Kidney glomerular epithelial cell (primary cell): ENCODE measurements around the gene ARHGEF11.
"Not testable (repeated sequence)": the region's sequence is repeated elsewhere in the genome, so short reads cannot be mapped to it uniquely, and the experiment has no call there.

ENCODE experiments used
- DNase-seq: peaks from one replicate; lab custom pipeline; 2025; lab: John Stamatoyannopoulos, UW

ARHGEF11 gene

DNA sequence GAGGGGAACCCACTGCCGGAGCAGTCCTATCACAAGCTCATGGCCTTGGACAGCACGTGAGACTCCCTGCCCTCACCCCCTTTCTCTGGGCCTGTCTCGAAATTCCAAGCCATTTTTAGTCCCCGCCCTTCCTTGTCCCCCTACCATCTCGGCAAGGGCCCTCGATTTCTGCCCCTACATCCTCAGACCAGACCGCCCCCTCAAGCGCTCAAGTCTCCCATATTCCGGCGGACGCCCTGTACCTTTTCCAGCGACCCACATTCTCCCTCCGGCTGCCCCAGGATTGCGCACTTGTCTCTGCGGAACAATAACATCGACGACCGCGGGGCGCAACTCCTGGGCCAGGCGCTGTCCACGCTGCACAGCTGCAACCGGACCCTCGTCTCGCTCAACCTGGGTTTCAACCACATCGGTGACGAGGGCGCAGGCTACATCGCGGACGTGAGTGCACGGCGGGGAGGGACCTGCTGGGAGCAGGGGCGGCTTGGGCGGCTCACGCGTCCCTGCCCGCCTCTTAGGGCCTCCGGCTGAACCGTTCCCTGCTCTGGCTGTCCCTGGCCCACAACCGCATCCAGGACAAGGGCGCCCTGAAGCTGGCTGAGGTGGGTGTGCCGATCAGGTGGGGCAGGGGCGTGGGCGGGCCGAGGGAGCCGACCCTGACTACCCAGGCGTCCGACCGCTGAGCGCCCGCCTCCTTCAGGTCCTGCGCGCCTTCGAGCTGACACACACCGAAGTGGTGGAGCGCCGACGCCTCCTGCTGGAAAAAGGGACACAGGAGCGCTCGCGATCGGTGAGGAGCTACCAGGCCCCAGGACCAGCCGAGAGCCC, 118.1 kb downstream of the ARHGEF11 start:
- peak; percentile 48 for DNase-seq

DNA sequence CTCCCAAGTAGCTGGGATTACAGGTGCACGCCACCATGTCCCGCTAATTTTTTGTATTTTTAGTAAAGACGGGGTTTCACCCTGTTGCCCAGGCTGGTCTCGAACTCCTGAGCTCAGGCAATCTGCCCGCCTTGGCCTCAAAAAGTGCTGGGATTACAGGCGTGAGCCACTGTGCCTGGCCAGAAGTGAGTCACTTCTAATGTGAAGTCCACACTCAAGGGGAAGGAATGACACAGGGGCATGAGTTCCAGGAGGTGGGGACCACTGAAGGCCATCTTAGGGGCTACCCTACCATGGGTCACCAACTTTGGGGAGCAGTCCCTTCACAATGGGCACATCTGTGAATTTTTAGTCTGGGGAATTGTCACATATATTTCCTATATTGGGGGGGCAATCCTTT, 118.8 kb downstream of the ARHGEF11 start:
- not testable (repeated sequence) for DNase-seq

DNA sequence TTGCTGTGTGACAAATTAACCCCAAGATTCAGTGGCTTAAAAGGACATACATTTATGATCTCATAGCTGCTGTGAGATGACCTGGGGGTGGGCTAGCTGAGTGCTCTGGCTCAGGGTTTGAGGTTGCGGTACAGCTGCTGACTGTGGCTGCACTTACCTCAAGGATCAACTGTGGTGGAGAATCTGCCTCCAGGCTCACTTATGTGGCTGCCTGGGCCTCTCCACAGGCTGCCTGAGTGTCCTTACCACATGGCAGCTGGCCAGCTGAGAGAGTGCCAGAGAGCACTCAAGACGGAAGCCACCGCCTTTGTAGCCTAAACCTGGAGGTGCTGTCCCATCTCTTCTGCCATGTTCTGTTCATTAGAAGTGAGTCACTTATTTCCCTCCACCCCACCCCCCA, 119.4 kb downstream of the ARHGEF11 start:
- no peak for DNase-seq

DNA sequence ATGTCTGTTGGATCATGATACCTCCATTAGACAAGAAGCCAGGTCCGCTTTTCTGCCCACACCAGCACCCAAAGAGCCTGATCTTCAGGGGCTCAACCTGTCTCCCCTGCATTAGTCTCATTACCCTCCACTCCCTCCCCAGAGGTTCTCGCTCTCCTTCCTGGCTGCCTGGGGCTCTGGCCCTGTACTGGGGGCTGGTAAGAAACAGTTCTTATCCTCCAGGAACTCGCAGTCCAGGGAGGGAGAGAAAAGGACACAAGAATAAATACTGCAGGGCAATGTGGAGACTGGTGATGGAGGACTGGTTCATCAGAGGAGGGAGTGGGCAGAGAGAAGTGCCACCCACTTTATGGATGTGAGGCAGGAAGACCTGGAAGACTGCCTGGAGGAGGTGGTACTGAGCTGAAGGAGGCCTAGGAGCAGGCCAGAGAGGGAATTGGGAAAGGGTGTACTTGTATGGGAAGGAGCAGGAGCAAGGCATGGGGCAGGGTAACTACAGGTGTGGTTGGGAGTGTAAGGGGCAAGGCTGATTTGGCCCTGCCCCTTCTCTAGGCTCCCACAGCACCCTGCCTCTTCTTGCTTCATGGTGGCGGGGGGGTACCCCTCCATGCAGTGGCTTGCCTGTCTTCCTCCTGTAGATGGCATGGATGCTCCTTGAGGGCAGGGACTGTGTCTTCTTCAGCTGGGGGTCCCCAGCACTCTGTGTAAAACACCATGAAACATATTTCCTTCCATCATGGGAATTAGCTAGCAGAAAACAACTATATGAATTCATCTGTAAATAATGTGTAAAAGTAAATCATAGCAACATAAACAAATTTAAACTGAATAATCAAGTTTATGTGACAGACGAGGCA, 120.2 kb downstream of the ARHGEF11 start:
- no peak for DNase-seq

DNA sequence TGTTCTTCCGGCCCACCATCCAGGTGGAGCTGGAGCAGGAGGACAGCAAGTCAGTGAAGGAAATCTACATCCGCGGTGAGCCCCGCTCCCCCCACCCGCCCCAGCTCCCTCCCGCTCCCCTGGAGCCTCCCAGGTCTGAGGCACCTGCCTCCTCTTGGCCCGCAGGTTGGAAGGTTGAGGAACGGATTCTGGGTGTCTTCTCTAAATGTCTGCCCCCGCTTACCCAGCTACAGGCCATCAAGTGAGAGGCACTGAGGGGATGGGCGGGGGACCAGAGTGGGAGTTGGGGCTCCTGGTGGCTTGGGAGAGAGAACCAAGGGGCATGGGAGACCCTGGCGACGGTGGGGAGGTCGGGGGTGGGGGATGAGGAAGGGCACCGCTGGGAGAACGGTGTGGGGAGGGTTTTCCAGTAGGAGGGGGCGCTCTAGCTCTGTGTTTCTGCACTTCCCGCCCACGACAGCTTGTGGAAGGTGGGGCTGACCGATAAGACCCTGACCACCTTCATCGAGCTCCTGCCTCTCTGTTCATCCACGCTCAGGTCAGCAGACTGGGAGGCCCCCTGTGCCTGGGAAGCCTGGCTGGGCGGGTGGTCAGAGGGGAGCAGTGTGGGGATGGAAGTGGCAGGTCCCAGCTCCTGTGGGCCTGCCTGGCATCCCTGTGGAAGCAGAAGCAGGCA, 120.9 kb downstream of the ARHGEF11 start:
- no peak for DNase-seq

DNA sequence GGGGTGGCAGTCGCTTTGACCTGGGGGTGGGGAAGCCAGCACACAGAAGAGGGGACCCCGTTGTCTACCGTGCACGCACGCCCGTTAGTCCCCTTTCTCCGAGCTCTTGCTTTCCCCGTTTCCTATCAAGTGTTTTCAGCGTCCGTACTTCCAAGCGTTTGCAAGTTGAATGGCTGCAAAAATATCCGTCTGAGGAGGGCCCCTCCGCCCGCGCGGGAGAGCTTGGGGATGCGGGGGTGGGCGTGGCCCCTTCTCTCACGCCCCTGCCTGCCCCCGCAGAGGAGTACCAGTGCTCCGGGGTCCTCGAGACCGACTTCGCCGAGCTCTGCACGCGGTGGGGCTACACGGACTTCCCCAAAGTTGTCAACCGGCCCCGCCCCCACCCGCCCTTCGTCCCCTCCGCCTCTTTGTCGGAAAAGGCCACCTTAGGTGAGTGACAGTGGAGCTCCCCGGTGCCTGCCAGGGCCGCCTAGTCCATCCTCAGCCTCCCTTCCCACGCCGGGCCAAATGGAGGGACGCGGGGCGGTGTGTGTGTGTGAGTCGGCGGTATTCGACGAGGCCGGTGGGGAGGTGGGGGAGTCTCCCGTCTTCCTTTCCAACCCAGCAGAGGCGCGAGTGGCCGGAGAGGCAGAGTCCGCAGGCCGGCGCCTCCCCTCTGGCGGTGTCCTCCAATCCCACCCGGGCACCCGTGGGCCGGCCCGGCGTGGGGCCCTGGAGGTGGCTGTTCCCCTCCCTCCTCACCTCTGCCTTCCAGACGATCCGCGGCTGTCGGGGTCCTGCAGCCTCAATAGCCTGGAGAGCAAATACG, 121.7 kb downstream of the ARHGEF11 start:
- DNase-seq: no peak

DNA sequence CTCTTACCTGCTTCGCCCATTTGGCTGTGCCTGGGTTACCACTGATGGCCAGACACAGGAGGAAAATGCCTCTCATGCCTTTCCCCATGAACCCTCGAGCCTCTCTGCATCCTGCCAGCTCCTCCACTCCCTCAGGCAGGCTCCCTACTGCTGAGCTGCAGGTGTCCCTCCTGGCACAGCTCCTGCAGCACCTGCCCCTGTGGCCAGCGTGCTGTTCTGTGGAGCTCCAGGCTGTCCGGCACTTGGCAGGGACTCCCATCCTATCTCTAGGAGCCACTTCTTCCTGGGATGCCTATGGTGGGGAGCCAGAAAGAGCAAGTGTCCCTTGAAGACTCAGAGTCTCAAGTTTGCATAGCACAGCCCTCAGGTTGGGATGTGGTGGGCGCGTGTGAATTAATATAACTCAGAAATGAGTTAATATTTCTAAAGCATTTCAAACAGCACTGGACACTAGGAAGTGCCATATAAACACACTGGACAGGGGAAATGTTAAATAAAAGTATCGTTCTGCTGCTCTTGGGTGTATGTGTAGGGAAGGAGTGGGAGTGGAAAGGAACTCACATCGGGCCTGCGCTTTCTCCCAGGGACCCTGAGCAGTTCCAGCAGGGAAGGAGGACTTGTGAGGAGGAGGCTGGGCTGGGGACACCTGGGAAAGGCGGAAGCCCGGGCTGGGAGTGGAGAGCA, 122.4 kb downstream of the ARHGEF11 start:
- no peak for DNase-seq

DNA sequence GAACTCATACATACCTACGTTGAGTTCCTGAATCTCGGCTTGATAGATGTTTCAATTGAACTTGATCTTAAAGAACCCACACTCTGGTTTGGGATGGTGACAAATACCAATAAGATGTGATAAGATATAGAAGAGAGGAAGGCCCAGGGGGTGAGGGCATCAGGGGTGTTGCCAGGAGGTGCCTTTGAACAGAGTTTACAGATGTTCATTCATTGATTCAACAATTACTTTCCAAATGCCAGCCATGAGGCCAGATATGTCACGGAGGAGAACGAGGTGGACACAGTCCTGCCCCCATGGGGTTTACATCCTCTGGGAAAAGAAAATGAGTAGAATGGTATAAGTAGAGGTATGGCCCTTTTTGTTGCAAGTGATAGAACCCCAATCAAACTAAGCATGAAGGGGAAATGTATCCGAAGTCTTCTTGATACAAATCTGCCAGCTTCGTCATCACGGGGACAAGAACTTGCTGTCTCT, 124.5 kb downstream of the ARHGEF11 start:
- DNase-seq: no peak

DNA sequence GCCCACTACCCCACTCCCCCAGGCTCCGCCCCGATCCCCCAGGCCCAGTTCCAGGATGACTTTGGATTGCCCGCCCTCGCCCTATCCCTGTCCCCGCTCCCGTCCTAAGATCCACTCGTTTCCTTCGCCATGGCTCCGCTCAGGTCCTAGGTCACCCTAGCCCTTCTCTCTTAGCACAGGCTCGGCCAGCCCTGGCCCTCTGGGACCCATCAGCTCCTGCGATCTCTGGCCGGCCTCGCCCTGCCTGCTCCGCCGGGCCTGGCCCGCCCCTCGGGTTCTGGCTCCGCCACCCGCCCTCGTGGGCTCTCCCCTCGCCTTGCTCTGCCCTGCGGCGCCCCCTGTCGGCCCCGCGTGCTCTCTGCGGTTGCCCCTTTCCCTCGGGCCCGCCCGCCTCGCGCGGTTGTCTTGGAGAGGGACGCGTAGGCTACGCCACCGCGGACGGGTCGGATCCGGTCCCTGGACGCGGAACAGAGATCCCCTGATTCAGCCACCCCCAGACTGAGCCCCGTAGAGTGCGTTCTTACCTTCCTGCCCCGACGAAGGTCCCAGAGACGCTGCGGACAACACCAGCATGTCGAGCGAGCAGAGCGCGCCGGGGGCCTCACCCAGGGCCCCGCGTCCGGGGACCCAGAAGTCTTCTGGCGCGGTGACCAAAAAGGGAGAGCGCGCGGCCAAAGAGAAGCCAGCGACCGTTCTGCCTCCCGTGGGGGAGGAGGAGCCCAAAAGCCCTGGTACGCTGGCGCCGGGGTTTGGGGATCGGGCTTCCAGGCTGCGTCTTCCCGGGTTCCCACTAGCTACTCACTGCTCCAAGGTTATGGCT, 125.1 kb downstream of the ARHGEF11 start, which contains the start of gene LRRC71:
Gene LRRC71, plus strand, starts transcription at position 400 of the 820 bp plus-strand sequence. Its CDS starts 172 bp downstream, at position 572.
- peak; percentile 59 for DNase-seq

DNA sequence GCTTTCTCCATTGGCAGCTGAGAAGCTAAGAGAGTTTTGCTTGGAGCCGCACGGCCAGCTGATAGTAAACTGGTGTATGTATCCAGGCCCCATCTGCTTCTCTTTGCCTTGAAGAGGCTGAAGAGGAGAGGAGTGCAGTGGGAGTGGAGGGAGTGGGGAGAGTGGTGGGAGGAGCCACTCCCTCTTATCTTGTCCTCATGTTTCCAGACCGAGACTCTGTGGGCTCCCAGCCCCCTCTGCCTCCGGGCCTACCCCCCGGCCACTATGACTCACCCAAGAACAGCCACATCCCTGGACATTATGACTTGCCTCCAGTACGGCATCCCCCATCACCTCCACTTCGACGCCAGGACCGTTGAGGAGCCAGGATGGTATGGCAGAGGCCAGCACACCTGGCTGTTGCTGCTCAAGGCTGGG, 131.1 kb downstream of the ARHGEF11 start:
- no peak for DNase-seq

DNA sequence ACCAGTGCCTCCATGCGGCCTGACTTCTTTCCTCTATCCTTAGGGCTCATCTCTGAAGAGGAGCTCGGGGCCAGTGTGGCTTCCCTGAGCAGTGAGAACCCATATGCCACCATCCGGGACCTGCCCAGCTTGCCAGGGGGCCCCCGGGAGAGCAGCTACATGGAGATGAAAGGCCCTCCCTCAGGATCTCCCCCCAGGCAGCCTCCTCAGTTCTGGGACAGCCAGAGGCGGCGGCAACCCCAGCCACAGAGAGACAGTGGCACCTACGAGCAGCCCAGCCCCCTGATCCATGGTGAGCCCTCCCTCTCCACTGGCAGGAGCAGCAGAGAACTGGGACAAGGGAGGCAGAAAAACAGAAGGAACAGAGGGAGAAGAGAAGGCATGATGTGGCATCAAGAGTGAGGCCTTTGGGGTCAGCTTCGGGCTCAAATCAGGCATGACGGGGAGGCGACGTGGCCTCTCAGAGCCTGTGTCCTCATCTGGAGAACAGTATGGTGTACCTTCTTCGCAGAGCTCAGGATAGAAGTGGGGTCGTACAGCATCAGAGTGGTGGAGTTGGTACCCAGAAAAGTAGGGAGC, 131.6 kb downstream of the ARHGEF11 start:
- DNase-seq: no peak

DNA sequence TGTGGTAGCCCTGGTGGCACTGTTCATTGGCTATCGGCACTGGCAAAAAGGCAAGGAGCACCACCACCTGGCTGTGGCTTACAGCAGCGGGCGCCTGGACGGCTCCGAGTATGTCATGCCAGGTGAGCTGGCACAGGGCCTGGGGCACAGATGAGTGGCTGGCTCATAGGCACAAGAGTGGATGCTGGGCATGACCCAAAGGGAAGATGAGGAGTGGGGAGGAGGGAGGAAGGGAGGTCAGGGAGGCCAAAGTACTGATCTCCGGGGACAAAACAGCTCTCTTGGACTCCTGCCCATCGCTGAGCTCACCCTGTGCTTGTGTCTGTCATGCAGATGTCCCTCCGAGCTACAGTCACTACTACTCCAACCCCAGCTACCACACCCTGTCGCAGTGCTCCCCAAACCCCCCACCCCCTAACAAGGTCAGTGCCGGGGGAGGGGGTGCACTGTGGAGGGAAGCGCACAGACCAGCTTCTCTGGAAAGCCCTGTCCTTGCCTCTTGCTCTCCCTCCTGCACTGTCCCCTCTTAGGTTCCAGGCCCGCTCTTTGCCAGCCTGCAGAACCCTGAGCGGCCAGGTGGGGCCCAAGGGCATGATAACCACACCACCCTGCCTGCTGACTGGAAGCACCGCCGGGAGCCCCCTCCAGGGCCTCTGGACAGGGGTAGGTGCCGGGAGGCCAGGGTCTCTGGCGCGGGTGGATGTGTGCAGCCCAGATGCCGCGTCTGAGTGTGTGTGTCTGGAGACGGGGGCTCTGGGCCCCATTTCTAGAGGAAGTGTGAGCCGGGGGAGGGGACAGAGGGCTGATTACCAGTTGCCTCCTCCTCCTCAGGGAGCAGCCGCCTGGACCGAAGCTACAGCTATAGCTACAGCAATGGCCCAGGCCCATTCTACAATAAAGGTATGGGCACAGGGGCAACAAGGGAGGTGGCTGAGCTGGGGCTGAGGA, 132.4 kb downstream of the ARHGEF11 start:
- no peak for DNase-seq

DNA sequence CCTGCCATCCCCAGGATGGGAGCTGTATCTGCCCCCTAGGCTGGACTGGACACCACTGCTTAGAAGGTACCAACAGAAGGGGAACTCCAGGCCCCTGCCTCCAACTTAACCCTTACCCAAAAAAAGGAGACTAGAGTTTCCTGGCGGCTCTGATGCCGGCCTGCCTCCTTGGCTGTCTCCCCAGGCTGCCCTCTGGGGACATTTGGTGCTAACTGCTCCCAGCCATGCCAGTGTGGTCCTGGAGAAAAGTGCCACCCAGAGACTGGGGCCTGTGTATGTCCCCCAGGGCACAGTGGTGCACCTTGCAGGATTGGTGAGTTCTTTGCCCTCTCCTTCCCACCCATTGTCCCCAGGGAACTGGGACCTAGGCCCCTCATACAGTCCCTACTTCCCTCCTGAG, 133.2 kb downstream of the ARHGEF11 start:
- DNase-seq: no peak

DNA sequence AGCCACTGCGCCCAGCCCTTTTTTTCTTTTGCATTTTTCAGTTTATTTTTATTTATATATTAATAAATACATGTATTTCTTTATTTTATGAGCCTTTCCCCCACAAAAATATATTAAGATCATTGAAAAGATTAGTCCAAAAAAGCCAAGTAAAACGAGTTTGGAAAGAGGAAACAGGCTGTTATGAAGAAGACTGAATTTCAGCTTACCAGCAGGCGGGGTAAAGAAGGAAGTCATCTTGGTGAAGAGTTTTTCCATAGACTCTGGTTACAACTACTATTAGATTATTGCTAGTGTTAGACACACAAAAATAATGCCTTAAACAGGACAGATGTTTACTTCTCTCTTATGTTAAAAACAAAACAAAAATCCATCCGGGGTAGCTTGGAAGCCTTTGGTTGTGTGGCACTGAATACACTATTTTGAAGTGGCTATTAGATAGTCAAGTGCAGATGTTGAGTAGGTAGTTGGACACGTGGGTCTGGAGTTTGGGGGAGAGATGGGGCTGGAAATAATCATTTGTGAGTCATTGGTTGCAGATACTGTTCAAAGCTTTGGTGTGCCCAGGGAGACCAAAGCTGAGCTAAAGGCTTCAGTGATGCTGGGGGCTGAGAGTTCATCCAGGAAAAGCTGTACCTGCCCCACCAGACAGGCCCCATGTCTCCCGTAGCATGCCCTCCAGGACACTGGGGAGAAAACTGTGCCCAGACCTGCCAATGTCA, 133.8 kb downstream of the ARHGEF11 start:
- DNase-seq: no peak

DNA sequence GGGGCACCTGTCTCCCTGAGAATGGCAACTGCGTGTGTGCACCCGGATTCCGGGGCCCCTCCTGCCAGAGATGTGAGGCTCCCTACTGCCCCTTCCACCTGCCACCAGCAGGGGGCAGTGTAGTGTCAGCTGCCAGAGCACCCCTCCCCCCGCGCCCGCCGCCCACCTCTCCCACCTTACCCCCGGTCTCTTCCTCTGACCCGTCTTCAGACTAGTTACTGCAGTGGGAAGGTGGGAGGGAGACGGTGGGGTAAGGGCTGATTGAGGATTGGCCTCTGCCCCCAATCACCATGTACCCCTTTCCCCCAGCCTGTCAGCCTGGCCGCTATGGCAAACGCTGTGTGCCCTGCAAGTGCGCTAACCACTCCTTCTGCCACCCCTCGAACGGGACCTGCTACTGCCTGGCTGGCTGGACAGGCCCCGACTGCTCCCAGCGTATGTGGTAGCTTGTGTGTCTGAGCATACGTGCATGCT, 135.2 kb downstream of the ARHGEF11 start:
- peak; percentile 13 for DNase-seq

DNA sequence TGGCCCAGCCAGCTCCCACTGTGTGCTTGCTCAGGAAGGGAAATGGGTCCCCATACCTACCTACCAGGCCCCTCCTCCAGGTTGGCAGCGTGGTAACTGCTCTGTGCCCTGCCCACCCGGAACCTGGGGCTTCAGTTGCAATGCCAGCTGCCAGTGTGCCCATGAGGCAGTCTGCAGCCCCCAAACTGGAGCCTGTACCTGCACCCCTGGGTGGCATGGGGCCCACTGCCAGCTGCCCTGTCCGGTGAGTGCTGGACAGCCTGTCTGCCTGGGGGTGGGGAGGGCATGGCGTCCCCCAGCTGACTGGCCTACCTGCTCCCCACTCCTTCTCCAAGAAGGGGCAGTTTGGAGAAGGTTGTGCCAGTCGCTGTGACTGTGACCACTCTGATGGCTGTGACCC, 135.9 kb downstream of the ARHGEF11 start:
- DNase-seq: no peak

DNA sequence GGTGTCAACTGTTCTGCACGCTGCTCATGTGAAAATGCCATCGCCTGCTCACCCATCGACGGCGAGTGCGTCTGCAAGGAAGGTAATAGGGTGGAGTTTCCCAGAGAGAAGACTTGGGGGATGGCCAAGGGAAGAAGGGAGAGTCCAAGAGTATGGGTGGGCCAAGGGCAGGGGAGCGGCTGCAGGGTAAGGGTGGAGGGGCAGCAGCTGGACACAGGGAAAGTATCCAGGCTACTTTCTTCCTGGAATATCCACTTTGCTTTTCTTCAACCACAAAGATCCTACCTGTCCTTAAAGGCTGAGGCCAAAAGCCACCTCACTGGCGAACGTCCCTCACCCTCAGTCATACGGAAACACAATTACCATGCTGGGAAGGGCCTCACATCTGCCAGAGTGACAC, 136.6 kb downstream of the ARHGEF11 start:
- DNase-seq: no peak

DNA sequence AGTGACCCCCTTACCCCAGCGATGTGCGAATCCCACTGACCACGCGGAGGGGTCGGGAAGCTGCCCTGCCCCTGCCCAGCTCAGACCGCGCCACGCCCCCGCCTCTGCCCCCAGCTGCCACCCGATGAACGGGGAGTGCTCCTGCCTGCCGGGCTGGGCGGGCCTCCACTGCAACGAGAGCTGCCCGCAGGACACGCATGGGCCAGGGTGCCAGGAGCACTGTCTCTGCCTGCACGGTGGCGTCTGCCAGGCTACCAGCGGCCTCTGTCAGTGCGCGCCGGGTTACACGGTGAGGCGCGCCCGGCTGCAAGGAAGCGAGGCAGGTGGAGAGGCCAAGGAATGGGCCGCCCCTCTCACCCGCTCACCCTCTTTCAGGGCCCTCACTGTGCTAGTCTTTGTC, 137.0 kb downstream of the ARHGEF11 start:
- DNase-seq: no peak
